ENCODE data around the gene LMBR1L.

The LMBR1L gene

GRCh38 chr12:49111206-49111605, 559 bp upstream of the LMBR1L start:
- DNase-seq (ENCODE audit: low read depth in 2 of 2) = no peak

- DNase-seq (ENCODE audit: low read depth in 2 of 2) = no peak
These were observed 795 bp downstream of the LMBR1L start for GRCh38 chr12:49109641-49110463.

- DNase-seq (ENCODE audit: low read depth in 2 of 2) = no peak
These were observed 1.7 kb downstream of the LMBR1L start for GRCh38 chr12:49108958-49109404.

GRCh38 chr12:49105504-49106084, 5.1 kb downstream of the LMBR1L start:
- DNase-seq (ENCODE audit: low read depth in 2 of 2) = no peak

GRCh38 chr12:49104822-49105221, 5.8 kb downstream of the LMBR1L start:
- DNase-seq (ENCODE audit: low read depth in 2 of 2) = no peak

- DNase-seq (ENCODE audit: low read depth in 2 of 2) = no peak
These were observed 10.3 kb downstream of the LMBR1L start for GRCh38 chr12:49100380-49100779.

GRCh38 chr12:49098703-49099102, 11.9 kb downstream of the LMBR1L start:
- DNase-seq (ENCODE audit: low read depth in 2 of 2) = no peak

- peak in 1 of 2 donors; percentile 49 for DNase-seq (ENCODE audit: low read depth in 2 of 2)
These were observed 12.6 kb downstream of the LMBR1L start for GRCh38 chr12:49098035-49098451.

GRCh38 chr12:49097381-49097780, 13.3 kb downstream of the LMBR1L start:
- no peak for DNase-seq (ENCODE audit: low read depth in 2 of 2)

- no peak for DNase-seq (ENCODE audit: low read depth in 2 of 2)
These were observed 15.7 kb downstream of the LMBR1L start for GRCh38 chr12:49094975-49095365.

GRCh38 chr12:49094160-49094974, 16.3 kb downstream of the LMBR1L start, which contains the start of gene DHH:
Gene DHH, minus strand, starts transcription at chr12:49094801. Its CDS starts 289 bp downstream, at chr12:49094512.
- DNase-seq (ENCODE audit: low read depth in 2 of 2) = no peak

- no peak for DNase-seq (ENCODE audit: low read depth in 2 of 2)
These were observed 16.9 kb downstream of the LMBR1L start for GRCh38 chr12:49093792-49094159.

- DNase-seq (ENCODE audit: low read depth in 2 of 2) = no peak
These were observed 17.7 kb downstream of the LMBR1L start for GRCh38 chr12:49092816-49093406.

- peak; percentile 25 to 56 for DNase-seq (ENCODE audit: low read depth in 2 of 2)
These were observed 18.4 kb downstream of the LMBR1L start for GRCh38 chr12:49092086-49092815.

GRCh38 chr12:49091836-49092085, 18.9 kb downstream of the LMBR1L start:
- DNase-seq (ENCODE audit: low read depth in 2 of 2) = no peak

GRCh38 chr12:49091056-49091835, 19.4 kb downstream of the LMBR1L start:
- no peak for DNase-seq (ENCODE audit: low read depth in 2 of 2)

GRCh38 chr12:49089821-49090773, 20.6 kb downstream of the LMBR1L start:
- no peak for DNase-seq (ENCODE audit: low read depth in 2 of 2)

GRCh38 chr12:49088932-49089330, 21.7 kb downstream of the LMBR1L start:
- no peak for DNase-seq (ENCODE audit: low read depth in 2 of 2)

GRCh38 chr12:49088150-49088931, 22.3 kb downstream of the LMBR1L start:
- DNase-seq (ENCODE audit: low read depth in 2 of 2) = peak; percentile 40 to 64
